HCT116 (cell line): ENCODE data around the gene IL31RA.

Source experiments
- CEBPB ChIP-seq: IDR thresholded peaks from 2 replicates; pipeline ENCODE4 v1.6.1; 2012; ENCODE audit warnings: low read depth
- MAX ChIP-seq: IDR thresholded peaks from 2 replicates; pipeline ENCODE4 v1.6.1; 2012
- SRF ChIP-seq: IDR thresholded peaks from 2 replicates; pipeline ENCODE4 v1.6.1; 2012; ENCODE audit warnings: low read depth
- ZNF274 ChIP-seq: fragments of 200-500 bp; sonication (Bioruptor generic); IDR thresholded peaks from 2 replicates; pipeline ENCODE4 v1.6.1; 2014; ENCODE audit warnings: mild to moderate bottlenecking, low read depth, low read length, inconsistent platforms

DNA sequence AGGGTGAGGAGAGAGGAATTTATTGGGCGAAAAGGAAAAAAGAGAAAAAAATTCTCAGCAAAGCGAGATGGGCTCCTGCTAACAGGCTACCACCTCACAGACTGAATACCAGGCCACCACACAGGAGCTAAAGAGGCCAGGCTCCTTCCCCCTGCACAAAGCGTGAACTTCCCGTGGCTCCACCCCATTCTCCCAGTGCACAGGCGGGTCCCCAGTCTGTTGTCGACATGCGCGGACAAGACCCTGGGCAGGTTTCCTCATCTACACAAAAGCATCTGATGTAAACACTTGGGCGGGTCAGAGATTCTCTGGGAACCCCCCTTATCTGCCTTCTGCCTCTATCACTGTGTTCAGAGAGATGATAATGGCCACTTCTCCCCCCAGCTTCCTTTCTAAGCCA is 34.2 kb downstream of the IL31RA start:
- TF ChIP-seq SRF = no peak
- no peak for TF ChIP-seq MAX
- TF ChIP-seq ZNF274 = no peak
- TF ChIP-seq CEBPB = no peak
